HepG2 (cell line): ENCODE measurements around the gene ALDH3A2. TPM values are rescaled to one million over a fixed set of nuclear protein-coding genes. Genes with fewer than 3 reads are reported as not detected.

Experiments used
- ARID5B ChIP-seq: IDR thresholded peaks from 2 replicates; pipeline ENCODE4 v1.4.0; 2020; ENCODE audit warnings: mild to moderate bottlenecking, missing genetic modification reagents
- BRD4 ChIP-seq: sonication (generic); formaldehyde crosslinking; IDR thresholded peaks from 2 replicates; pipeline ENCODE4 v1.4.0; 2020; ENCODE audit warnings: missing genetic modification reagents
- CENPX ChIP-seq: sonication (generic); formaldehyde crosslinking; IDR thresholded peaks from 2 replicates; pipeline ENCODE4 v1.9.0; 2021; ENCODE audit warnings: mild to moderate bottlenecking, missing genetic modification reagents, moderate library complexity
- DBP ChIP-seq: sonication (generic); formaldehyde crosslinking; IDR thresholded peaks from 2 replicates; pipeline ENCODE4 v1.4.0; 2020; ENCODE audit warnings: missing genetic modification reagents; ENCODE audit errors: not compliant biosample characterization
- ELF3 ChIP-seq: IDR thresholded peaks from 2 replicates; pipeline ENCODE4 v1.6.1; 2016; ENCODE audit warnings: missing genetic modification reagents, missing compliant biosample characterization
- FOXJ3 ChIP-seq: sonication (generic); formaldehyde crosslinking; IDR thresholded peaks from 2 replicates; pipeline ENCODE4 v1.4.0; 2020; ENCODE audit warnings: missing genetic modification reagents, mild to moderate bottlenecking, borderline replicate concordance
- HNF4G ChIP-seq, 2 experiments: sonication (generic) in 1 of 2; formaldehyde crosslinking in 1 of 2; IDR thresholded peaks; 2 replicates each; pipeline versions ENCODE4 v1.4.0 to v1.6.1; 2011 to 2020; ENCODE audit warnings: borderline replicate concordance in 2 of 2, low read depth in 2 of 2, mild to moderate bottlenecking in 2 of 2, low read length in 1 of 2, missing genetic modification reagents in 1 of 2, moderate library complexity in 1 of 2
- HOXA7 ChIP-seq: sonication (generic); formaldehyde crosslinking; IDR thresholded peaks from 2 replicates; pipeline ENCODE4 v1.8.1; 2022; ENCODE audit warnings: mild to moderate bottlenecking, missing genetic modification reagents, moderate library complexity
- KLF16 ChIP-seq, 2 experiments: sonication (generic) in 1 of 2; formaldehyde crosslinking in 1 of 2; IDR thresholded peaks; 2 replicates each; pipeline versions ENCODE4 v1.6.1 to v1.8.0; 2016 to 2023; ENCODE audit warnings: missing genetic modification reagents in 2 of 2, missing compliant biosample characterization in 1 of 2
- MTF2 ChIP-seq: sonication (generic); formaldehyde crosslinking; IDR thresholded peaks from 2 replicates; pipeline ENCODE4 v1.5.0; 2020; ENCODE audit warnings: missing genetic modification reagents, borderline replicate concordance
- NFIC ChIP-seq: IDR thresholded peaks from 2 replicates; pipeline ENCODE4 v1.6.1; 2012; ENCODE audit warnings: mild to moderate bottlenecking, low read length, inconsistent platforms
- ZBED4 ChIP-seq: sonication (generic); formaldehyde crosslinking; IDR thresholded peaks from 2 replicates; pipeline ENCODE4 v1.4.0; 2020; ENCODE audit warnings: missing genetic modification reagents, borderline replicate concordance
- ZEB1 ChIP-seq: IDR thresholded peaks from 2 replicates; pipeline ENCODE4 v1.6.1; 2012; ENCODE audit warnings: mild to moderate bottlenecking, low read depth, inconsistent platforms; ENCODE audit not compliant: insufficient replicate concordance
- ZNF274 ChIP-seq: sonication (generic); formaldehyde crosslinking; IDR thresholded peaks from 2 replicates; pipeline ENCODE4 v1.5.1; 2020; ENCODE audit warnings: mild to moderate bottlenecking, missing genetic modification reagents
- ZNF547 ChIP-seq: sonication (generic); formaldehyde crosslinking; IDR thresholded peaks from 2 replicates; pipeline ENCODE4 v1.5.1; 2020; ENCODE audit warnings: mild to moderate bottlenecking, missing genetic modification reagents
- ZNF570 ChIP-seq: sonication (generic); formaldehyde crosslinking; IDR thresholded peaks from 2 replicates; pipeline ENCODE4 v1.4.0; 2020; ENCODE audit warnings: mild to moderate bottlenecking, missing genetic modification reagents, borderline replicate concordance
- polyA plus RNA-seq, 8 experiments: library from polyadenylated mRNA; depleted of rRNA in 3 of 8; stranded (reverse) in 7 of 8; unstranded in 1 of 8; fragments of >200 nt; fragmentation: Illumina TruSeq in 4 of 8; extraction: Trizol in 4 of 8; gene quantifications; 2 replicates each; pipeline versions ENCODE4 v1.2.1 to v1.2.3, GENCODE V29; 2011 to 2016; ENCODE audit warnings: low read depth in 4 of 8, missing spikeins in 1 of 8, mixed read lengths in 1 of 8; ENCODE audit not compliant: insufficient read depth in 1 of 8
- total RNA-seq, 5 experiments: library from RNA; depleted of rRNA; stranded (reverse); fragments of >200 nt; fragmentation: Illumina TruSeq; extraction: Trizol; gene quantifications; 2 replicates each; pipeline ENCODE4 v1.2.3, GENCODE V29; 2016; ENCODE audit warnings: low read depth in 1 of 5
- TF ChIP-seq, protein P1 (sequence below): sonication (generic); formaldehyde crosslinking; conservative IDR thresholded peaks from 2 replicates; pipeline ENCODE4 v1.4.0; 2020; ENCODE audit warnings: missing genetic modification reagents

The ALDH3A2 gene
- total and polyA plus RNA-seq, 2 of the 13 experiments (the other 11 are each of a cell fraction or from before 2014, with no cell fraction given) = 80.8 to 180 TPM

- peak; percentile 80; the same call in 1 of the 2 replicates for TF ChIP-seq ZNF547 (CRISPR knock-in tag)
- peak; percentile 98 for TF ChIP-seq MTF2 (CRISPR knock-in tag)
- peak; percentile 91 for TF ChIP-seq DBP (CRISPR knock-in tag)
- peak; percentile 22 to 99; a peak in 2 of 4 replicates for TF ChIP-seq KLF16 (CRISPR knock-in tag; IDR thresholded peaks at IDR 0.05)
- TF ChIP-seq ZBED4 (CRISPR knock-in tag) = no peak; the same call in 1 of the 2 replicates
- TF ChIP-seq CENPX (CRISPR knock-in tag) = no peak
- 0 out of 2 replicates have a peak, but pooled peaks have one; percentile 67 for TF ChIP-seq HOXA7 (CRISPR knock-in tag)
- TF ChIP-seq NFIC = peak; percentile 46; the same call in 1 of the 2 replicates
- TF ChIP-seq BRD4 (CRISPR knock-in tag) = peak; percentile 93
- TF ChIP-seq ZNF570 (CRISPR knock-in tag) = no peak
- peak; percentile 77 for TF ChIP-seq HNF4G (IDR thresholded peaks at IDR 0.05; ENCODE audit: borderline replicate concordance, low read depth, low read length)
- TF ChIP-seq HNF4G (CRISPR knock-in tag; IDR thresholded peaks at IDR 0.05; ENCODE audit: borderline replicate concordance, low read depth) = peak; percentile 65; the same call in 1 of the 2 replicates
- TF ChIP-seq, protein P1, sequence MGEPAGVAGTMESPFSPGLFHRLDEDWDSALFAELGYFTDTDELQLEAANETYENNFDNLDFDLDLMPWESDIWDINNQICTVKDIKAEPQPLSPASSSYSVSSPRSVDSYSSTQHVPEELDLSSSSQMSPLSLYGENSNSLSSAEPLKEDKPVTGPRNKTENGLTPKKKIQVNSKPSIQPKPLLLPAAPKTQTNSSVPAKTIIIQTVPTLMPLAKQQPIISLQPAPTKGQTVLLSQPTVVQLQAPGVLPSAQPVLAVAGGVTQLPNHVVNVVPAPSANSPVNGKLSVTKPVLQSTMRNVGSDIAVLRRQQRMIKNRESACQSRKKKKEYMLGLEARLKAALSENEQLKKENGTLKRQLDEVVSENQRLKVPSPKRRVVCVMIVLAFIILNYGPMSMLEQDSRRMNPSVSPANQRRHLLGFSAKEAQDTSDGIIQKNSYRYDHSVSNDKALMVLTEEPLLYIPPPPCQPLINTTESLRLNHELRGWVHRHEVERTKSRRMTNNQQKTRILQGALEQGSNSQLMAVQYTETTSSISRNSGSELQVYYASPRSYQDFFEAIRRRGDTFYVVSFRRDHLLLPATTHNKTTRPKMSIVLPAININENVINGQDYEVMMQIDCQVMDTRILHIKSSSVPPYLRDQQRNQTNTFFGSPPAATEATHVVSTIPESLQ (CRISPR knock-in tag) = peak; percentile 89; the same call in 1 of the 2 replicates
- peak; percentile 52; the same call in 1 of the 2 replicates for TF ChIP-seq ZNF274 (CRISPR knock-in tag)
- TF ChIP-seq ARID5B (CRISPR knock-in tag) = peak; percentile 91
- peak; percentile 84 for TF ChIP-seq ELF3 (CRISPR knock-in tag)
- peak; percentile 73 for TF ChIP-seq ZEB1
- TF ChIP-seq FOXJ3 (CRISPR knock-in tag) = peak; percentile 89
These were observed at the start of gene ALDH3A2 (continued) for GRCh38 chr17:19648475-19649273.
